T-helper 9 cell (primary cell): Measurements from ENCODE around the gene EML4.

Experiments
- DNase-seq: peaks from one replicate; pipeline ENCODE4 v3.0.0-alpha.2; 2020

Gene EML4

GRCh38 chr2:42227491-42227890 lies 58.3 kb downstream of the EML4 start:
- no peak for DNase-seq

DNA sequence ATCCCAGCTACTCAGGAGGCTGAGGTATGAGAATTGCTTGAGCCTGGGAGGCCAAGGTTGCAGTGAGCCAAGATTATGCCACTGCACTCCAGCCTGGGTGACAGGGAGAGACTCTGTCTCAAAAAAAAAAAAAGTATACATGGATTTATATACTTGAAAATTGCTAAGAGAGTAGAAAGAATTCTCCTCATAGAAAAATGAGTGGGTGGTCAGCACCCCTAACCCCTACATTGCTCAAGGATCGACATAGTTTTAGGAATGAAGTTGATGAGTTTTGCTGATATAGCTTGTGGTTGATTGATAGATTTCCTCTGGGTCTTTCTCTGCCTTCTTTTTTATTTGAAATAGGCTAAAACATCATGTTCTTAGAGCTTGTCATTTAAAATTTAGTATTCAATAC lies 58.9 kb downstream of the EML4 start:
- DNase-seq: no peak

- no peak for DNase-seq
These were observed 60.8 kb downstream of the EML4 start for GRCh38 chr2:42229949-42230348.

DNA sequence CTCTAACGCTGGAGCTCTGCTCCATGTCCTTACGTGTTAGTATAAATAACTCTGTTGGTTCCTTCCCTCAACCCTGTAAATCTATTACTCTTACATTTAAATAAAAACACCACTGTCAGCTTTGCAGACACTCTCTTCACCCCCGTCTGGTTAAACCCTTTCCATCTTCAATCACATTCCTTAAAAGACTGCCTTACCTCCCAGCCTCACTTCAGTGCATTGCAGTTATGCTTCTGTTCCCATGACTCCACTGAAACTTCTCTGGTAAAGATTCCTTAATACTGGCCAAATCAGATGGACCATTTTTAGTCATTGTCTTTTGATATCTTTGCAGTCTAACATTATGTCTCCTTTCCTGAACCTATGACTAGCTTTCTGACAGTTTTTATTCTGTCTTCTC lies 61.7 kb downstream of the EML4 start:
- DNase-seq: no peak

GRCh38 chr2:42232024-42232423 lies 62.9 kb downstream of the EML4 start:
- DNase-seq: no peak

DNA sequence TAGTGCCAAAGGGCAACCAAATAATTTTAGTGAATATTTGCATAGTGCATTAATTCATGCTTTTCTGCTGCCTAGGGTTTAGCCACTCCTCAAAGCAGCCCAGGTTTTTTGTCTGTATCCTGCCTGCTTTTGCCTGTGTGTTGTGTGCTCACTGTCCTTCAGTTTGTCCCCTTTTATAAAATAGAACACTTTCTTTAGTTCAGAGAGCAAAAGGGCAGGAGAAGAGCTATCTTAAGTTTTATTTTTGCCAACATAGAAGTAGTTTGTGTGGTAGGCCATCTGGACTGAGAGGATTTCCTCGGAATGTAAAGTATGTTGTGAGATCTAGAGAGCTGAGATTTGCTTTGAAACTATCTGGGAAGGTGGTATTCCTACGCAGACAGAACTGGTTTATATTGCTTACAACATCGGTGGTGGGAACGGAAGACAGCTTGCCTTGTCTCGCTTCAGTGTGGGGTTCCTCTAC lies 64.9 kb downstream of the EML4 start:
- no peak for DNase-seq

DNA sequence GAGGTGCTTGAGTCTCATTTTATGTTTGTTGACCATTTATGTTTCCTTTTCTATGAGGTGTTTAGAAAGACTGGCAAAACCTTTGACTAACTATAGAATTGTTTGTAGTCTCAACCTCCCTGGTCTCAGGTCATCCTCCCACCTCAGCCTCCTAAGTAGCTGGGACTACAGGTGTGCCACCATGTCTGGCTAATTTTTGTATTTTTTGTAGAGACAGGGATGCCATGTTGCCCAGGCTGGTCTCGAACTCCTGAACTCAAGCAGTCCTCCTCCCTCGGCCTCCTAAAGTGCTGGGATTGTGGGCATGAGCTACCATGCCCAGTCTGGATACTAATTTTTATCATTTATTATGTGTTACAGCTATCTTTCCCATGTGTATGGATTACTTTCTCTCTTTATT lies 67.8 kb downstream of the EML4 start:
- no peak for DNase-seq

- no peak for DNase-seq
These were observed 69.6 kb downstream of the EML4 start for GRCh38 chr2:42238644-42239288.

GRCh38 chr2:42239289-42239661 lies 70.1 kb downstream of the EML4 start:
- DNase-seq: no peak

GRCh38 chr2:42239811-42240210 lies 70.7 kb downstream of the EML4 start:
- DNase-seq: no peak

GRCh38 chr2:42241517-42241916 lies 72.4 kb downstream of the EML4 start:
- no peak for DNase-seq

- no peak for DNase-seq
These were observed 74.1 kb downstream of the EML4 start for GRCh38 chr2:42243297-42243696.

- DNase-seq: no peak
These were observed 75.4 kb downstream of the EML4 start for GRCh38 chr2:42244520-42244919.

DNA sequence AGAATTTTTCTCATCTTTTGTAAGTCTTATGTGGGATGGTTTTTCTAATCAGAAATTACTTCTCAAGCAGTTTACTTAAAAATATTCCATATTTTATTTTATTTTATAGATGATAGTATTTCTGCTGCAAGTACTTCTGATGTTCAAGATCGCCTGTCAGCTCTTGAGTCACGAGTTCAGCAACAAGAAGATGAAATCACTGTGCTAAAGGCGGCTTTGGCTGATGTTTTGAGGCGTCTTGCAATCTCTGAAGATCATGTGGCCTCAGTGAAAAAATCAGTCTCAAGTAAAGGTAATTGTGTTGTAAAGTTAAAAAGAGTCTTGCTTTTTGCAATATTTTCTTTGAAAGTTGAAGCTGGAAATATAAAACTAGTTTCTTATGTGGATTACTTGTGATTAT lies 76.2 kb downstream of the EML4 start:
- no peak for DNase-seq

- DNase-seq: no peak
These were observed 77.4 kb downstream of the EML4 start for GRCh38 chr2:42246562-42246961.

DNA sequence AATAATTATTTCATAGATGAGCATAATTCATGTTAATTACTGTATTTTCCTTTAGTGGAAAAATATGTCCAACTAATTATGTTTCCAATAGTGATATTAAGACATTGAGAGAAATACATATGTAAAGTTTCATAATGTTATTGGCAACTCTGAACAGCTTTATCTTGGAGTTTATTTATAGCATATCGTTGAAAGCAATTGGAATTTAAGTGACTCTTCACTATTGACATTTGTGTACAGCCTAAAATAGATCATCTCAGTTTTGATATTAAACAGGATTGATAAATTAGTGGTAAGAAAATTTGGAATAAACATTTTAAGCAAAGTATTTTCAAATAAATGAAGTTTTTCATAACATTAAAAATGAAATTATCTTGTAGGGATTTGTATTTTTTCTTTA lies 79.7 kb downstream of the EML4 start:
- DNase-seq: no peak

- DNase-seq: no peak
These were observed 80.1 kb downstream of the EML4 start for GRCh38 chr2:42249284-42249683.

DNA sequence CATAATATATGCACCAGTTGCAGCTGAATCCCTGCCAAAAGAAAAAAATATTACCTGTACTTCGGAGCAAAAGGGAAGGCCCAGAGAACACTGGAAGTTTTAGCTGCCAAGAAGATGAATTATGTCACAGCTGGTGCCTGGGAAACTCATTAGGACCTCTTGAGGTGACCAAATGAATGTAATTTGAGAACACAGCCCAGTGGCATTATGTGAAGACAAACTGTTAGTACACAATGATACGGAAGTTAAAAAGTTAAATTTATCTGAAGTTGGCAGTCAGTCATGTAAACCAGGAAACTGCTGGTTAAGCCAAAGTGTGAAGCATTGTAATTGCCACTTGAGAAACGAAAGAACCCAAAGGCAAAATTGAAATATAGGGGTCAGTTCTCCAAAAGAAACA lies 80.7 kb downstream of the EML4 start:
- DNase-seq: no peak

- no peak for DNase-seq
These were observed 81.8 kb downstream of the EML4 start for GRCh38 chr2:42250925-42251324.

- no peak for DNase-seq
These were observed 83.3 kb downstream of the EML4 start for GRCh38 chr2:42252464-42252863.

- DNase-seq: no peak
These were observed 85.2 kb downstream of the EML4 start for GRCh38 chr2:42254186-42254895.

DNA sequence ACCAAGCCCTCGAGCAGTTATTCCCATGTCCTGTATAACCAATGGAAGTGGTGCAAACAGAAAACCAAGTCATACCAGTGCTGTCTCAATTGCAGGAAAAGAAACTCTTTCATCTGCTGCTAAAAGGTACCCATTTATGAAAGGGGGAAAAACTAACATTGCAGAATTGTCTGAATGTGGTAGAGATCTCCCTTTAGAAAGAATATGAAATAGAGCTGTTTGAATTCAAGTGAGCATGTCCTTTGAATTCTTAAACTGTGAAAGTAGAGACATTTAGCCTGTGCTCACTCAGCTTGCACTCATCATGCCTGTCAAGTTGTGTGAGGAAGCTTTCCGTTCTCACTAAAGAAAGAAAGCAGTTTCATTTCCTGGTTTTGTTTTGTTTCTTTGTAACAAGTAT lies 87.4 kb downstream of the EML4 start:
- DNase-seq: no peak

DNA sequence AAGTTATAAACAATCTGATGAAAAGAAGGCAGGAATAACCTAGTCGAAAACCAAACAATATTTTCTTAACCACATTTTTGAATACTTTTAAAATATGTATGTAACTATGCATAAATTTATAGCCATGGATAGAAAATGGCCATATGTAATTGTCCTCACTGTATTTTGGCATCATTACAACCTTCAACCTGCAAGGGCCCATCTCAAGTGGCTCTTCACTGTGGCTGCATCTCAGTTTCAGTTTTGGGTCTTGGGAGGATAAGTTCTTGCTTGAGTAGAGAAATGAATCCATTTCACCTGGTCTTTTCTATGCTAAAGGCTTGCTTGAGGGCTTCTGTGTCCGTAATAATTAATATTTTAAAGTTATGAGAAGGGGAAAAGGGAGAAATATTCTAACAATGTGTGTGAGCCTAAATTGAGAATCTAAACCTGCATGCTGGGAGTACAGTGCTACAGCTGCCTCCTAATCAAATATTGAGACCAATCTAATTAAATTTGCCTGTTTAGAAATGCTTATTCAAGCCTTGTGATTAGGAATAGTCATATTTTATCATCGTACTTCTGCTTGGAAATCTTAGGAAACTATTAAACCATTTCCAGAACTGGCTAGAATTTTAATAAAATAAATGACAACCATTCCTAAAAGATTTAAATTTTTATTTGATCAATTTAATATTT lies 92.5 kb downstream of the EML4 start:
- no peak for DNase-seq

- no peak for DNase-seq
These were observed 97.1 kb downstream of the EML4 start for GRCh38 chr2:42266236-42266635.
